ENCODE measurements around the gene PPP2R3B.
"Not testable (repeated sequence)": the region's sequence is repeated elsewhere in the genome, so short reads cannot be mapped to it uniquely, and the experiment has no call there.

The PPP2R3B gene

DNA sequence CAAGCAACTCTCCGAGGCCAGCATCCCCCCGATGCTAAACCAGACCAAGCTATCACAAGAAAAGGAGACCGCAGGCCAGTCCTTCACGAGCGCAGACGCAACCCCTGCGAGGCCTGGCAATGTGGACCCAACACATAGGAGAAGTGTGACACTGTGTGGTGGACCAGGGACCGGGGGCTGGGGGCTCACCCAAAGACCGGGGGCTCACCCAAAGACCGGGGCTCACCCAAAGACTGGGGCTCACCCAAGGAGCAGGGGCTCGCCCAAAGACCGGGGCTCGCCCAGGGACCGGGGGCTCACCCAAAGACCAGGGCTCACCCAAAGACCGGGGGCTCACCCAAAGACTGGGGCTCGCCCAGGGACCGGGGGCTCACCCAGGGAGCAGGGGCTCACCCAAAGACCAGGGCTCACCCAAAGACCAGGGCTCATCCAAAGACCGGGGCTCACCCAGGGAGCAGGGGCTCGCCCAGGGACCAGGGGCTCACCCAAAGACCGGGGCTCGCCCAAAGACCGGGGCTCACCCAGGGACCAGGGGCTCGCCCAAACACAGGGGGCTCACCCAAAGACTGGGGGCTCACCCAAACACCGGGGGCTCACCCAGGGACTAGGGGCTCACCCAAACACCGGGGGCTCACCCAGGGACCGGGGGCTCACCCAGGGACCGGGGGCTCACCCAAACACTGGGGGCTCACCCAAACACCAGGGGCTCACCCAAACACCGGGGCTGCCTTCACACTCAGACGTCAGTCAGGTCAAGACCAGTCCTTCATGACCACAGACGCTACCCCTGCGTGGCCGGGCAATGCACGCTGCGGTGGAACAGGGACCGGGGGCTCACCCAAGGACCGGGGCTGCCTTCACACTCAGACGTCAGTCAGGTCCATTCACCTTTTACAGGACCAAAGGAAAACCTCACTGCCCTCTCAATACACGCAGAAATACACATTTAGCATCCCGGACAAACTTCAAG lies 32.9 kb downstream of the PPP2R3B start:
- no peak for DNase-seq (ENCODE audit: low read depth in 2 of 2)

DNA sequence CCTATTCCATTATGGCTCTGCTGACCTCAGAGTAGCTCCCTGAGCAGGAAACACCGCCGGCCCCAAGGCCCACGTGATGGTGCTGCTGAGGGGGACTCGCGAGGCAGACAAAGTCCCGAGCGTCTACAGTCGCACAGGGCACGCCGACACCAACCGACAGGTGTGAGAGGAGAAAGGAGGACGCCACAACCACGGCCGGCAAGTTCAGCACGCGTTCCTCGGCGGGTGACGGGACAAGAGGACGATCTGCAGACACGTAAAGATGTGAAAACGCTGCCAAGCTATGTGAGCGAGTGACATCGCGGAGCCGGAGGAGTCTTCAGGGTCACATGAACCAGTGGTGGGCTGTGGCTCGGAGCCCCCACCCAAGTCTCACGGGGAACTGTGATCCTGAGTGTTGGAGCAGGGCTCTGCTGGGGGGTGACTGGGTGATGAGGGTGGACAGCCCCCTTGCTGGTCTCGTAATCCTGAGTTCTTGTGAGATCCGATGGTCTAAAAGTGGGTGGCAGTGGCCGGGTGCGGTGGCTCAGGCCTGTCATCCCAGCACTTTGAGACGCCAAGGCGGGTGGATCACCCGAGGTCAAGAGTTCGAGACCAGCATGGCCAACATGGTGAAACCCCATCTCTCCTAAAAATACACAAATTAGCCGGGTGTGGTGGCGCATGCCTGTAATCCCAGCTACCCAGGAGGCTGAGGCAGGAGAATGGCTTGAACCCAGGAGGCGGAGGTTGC lies 34.0 kb downstream of the PPP2R3B start:
- DNase-seq (ENCODE audit: low read depth in 2 of 2), result no peak

DNA sequence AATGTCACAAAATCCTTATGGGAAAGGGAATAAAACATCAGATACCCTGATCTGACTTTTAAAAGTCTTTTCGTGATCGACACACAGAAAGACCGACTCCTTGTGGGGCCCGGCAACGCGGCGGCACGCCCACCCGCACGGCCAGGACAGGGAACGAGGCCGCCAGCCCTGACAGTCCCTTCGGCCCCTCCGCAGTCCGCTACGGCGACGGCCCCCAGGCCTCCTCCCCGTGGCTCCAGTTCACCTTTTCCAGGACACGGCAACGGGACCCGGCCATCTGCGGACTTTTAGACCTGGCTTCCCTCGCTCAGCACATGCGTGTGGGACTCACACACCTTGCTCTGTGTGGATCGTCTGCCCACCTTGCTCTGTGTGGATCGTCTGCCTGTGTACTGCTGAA lies 34.5 kb downstream of the PPP2R3B start:
- no peak for DNase-seq (ENCODE audit: low read depth in 2 of 2)

DNA sequence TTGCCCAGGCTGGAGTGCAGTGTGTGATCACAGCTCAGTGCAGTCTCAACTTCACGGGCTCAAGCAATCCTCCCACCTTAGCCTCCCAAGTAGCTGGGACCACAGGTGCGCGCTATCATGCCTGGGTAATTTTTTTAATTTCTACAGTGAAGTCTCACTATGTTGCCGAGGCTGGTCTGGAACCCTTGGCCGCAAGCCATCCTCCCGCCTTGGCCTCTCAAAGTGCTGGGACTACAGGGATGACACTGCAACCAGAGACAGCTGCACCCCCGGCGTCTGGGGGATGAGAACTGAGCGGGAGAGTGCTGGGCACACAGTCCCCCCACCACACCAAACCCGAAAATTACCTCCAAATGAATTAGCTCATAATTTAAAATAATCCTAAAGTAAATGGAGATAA lies 35.0 kb downstream of the PPP2R3B start:
- DNase-seq (ENCODE audit: low read depth in 2 of 2), result no peak

DNA sequence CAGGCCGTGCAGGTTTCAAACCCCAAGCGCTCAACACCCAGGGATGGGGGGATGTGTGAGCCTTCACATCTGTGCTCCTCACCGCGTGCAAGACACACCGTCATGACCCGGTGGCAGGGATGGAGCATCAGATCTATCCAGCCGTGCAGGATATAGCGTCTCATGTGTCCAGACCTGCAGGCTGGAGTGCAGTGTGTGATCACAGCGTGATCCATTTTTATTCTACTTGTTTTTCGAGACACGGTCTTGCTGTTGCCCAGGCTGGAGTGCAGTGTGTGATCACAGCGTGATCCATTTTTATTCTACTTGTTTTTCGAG lies 35.4 kb downstream of the PPP2R3B start:
- DNase-seq (ENCODE audit: low read depth in 2 of 2), result not testable (repeated sequence)

DNA sequence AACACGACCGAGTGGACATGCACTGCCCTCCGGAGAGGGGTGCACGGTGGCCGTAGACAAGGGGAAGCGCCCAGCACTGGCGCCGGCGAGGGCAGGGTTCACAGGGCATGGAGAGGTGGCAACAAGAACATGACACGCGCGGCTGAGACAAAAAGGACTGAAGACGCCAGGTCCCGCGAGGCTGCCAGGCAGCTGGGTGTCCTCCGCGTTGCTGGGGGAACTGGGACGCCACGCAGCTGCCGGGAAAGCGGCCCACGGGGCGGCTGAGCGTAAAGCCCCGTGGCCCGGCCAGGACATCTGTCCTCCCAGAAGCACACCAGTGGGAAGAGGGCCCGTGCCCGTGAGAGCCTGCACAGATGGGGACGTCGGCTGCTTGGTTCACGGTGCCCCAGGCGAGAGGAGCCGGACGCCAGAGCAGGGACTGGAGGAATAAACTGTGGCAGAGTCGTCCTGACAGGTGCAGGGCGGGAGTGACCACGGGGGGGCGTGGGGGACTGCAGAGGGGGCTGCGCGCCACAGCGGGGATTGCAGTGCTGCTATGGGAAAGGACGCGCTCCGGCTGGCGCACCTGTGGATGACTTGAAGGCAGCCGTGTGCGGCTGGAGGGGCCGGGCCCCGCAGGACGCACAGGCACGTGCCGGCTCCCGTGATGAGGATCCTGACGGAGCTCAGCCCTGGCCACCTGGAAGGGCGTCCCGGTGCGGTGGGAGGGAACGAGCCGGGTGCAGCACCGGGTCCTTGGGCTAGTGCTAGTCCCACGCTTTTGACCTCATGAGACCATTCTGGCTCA lies 36.0 kb downstream of the PPP2R3B start:
- DNase-seq (ENCODE audit: low read depth in 2 of 2), result no peak

DNA sequence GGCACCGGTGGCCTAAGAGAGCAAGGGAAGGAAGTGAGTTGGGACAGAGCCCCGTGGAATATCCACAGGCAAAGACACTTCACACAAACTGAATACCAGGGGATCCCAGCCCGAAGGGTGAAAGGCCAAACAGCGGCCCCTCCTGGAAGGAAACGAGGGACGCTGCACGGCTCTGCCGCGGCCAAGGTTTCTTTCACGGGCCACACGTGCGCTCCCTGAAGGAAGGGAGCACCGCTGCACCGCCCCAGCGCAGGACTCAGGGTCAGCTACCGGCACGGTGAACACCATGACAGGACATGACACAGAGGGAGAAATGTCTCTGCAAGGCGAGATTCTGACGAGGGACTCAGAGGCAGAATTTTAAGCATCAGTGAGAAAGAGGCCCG lies 36.6 kb downstream of the PPP2R3B start:
- no peak for DNase-seq (ENCODE audit: low read depth in 2 of 2)

DNA sequence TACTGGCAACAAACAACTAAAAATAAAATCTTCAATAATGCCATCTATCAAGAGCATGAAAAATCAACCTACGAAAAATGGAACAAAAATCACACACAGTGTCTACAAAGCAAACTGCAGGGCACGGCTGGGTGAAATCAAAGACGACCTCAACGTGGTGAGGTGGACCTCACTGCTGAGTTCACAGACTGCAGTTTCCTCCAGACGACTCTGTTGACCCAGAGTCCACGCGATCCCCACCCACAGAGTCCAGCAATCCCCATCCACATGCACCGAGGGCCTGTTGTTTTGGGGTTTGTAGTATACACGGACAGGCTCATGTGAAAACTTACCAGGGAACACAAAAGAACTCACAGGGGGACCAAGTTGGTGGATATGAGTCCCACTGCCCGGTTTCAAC lies 37.0 kb downstream of the PPP2R3B start:
- no peak for DNase-seq (ENCODE audit: low read depth in 2 of 2)

DNA sequence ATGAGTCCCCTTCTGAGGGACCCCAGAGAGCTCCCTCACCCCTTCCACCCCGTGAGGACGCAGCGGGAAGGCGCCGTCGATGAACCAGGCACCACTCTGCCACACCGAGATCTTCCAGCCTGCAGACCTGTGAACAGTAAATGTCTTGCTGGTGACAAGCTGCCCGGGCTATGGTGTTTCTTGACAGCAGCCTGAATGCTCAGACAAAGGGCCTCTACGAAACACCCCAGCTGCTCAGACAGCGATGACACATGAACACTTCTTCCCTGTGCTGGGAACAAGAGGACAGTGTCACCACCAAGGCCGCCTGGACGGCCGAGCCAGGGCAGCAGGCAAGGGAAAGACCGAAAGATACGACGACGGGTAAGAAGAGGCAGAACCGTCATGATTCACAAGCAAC lies 37.5 kb downstream of the PPP2R3B start:
- no peak for DNase-seq (ENCODE audit: low read depth in 2 of 2)

DNA sequence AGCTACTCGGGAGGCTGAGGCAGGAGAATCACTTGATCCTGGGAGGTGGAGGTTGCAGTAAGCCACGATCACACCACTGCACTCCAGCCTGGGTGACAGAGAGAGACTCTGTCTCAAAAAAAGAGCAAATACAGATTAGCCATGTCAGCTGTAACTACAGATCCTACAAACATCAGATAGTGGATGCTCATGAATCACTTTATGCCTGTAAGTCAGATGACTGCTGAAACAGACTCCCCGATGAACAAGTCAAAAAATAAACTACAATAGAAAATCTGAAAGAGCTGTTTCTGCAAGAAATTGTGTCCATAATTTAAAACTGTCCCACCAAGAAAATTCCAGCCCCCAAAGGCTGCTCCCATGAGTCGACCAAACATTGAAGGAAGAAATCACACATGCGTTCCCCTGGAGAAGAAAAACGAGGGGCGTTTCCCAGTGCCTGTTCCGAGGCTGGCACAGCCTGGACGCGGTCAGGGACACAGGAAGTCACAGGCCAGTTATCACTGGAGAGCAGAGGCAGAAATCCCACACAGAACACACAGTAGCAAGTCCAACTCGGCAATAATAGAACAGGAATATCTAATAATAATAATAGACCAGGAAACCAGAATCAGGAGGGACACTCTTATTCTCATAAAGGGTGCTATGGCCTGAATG lies 38.1 kb downstream of the PPP2R3B start:
- DNase-seq (ENCODE audit: low read depth in 2 of 2), result no peak

DNA sequence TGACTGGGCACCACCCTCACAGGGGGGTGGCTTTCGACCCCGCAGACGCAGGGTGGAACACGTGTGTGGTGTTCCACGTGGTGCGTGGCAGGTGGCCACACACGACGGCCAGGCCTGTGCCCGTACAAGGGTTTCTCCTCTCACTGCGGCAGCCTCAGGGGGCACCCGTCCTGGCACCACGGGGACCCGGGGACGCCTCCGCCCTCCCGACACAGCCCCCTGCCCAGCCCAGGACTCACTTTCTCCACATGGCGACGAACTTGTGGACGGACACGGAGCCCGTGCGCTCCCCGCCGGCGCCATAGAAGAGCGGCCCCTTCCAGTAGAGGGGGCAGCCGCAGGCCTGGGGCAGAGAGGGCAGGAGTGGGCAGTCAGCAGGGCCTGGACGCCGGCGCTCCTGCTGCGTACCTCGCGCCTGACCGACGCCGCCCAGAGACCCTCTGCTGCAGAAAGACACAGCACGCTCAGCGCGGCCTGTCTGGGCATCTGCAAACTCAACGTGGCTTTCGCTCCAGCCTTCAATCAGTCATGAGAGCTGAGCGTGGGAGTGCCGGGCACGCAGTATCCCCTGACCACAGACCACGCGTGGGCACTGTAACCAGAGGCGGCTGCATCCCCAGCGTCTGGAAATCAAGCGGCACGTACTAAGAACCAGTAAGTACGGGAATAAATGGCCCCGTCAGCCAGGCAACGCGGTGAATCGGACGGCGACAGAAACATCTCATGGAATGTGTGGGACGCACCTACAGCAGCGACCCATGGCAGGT lies 39.2 kb downstream of the PPP2R3B start:
- DNase-seq (ENCODE audit: low read depth in 2 of 2), result no peak

DNA sequence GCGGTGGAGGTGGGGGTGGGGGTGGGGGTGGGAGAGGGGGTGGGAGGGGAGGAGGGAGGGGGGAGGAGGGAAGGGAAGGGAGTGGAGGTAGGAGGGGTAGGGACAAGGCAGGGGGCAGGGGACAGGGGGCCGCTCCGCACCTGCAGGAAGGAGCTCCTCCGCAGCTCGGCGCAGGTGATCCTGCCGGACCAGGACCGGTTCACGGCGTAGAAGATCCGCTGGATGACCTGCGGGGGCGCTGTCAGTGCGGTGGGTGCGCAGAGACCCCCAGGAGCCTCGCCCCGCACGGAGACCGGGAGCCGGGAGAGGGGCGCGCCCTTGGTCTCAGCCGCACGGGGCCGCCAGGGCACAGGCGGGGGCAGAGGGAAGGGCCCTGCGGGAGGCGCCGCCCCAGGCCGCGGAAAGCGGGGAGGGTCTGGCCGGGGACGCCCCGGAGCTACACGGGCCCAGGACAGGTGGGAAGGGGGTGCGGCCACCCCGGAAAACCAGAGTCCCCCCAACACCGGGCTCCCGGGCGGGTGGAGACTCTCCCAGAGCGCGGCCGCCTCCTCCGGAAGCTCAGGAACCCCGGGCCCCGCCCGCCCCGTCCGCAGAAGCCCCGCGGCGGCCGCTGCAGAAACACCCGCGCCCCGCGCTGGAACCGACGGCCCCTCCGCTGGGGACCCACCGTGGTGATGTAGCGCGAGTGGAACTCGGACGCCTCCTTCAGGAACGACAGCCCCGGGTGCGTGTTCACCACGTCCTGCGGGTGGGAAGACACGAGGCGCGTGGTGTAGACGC lies 40.5 kb downstream of the PPP2R3B start:
- no peak for DNase-seq (ENCODE audit: low read depth in 2 of 2)

DNA sequence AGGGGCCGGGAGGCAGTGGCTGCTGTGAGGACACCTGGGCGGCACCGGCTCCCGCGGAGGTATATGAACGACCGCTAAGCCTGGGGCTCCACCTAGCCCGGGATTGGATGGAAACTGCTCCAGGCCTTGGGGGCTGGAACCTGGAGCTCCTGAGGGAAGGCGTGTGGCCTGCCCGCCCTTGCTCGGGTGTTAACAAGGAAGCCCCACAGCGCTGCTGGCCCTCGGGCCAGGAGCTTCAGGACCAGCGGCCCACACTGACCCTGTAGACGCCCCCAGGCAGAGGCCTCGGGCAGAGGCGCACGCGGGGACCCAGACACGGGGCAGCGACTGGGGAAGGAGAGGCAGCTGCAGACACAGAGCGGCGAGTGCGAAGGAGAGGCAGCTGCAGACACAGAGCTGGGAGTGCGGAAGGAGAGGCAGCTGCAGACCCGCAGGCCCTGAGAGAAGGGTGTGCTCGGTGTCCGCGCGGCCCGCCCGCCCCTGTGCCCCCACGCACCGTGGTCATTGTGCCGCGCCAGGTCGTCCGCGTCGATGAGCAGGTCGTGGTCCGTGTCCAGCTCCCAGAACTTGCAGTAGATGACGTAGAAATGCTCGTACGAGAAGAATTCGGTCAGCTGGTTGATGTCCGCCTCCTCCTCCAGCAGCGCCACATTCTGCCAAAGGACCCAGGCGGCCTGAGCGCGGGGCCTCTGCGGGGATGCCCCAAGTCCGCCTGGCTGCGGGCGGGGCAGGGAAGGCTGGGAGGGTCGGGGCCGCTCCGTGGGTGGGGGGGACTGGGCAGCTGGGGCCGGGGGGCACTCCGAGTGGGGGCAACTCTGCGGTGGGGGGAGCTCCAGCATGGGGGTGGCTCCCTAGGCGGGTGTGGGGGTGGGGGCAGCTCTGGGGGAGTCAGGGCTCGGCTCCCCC lies 41.4 kb downstream of the PPP2R3B start:
- no peak for DNase-seq (ENCODE audit: low read depth in 2 of 2)

DNA sequence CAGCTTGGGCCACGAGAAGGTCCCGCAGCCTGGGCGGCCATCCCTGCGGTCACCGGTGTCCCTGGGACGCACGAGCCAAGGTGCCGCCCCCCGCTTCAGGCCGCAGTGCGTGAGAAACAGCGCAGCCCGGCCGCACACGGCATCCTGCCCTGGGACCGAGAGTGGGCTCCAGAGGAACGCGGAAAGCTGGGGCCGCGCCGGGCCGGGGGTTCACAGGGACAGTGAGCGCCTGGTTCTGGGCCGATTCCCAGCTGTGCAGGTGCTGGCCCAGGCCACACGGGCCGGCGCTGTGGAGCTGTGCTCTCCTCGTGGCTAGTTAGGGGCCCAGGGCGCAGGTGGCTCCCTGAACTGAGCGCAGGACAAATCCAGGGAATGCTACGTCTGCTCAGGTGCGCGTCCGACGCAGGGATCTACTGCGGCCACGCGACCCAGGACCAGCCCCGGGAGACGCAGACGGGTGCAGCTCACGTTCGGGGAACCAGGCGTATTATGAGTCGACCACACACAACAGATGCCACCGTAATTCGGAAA lies 42.3 kb downstream of the PPP2R3B start:
- DNase-seq (ENCODE audit: low read depth in 2 of 2), result no peak

DNA sequence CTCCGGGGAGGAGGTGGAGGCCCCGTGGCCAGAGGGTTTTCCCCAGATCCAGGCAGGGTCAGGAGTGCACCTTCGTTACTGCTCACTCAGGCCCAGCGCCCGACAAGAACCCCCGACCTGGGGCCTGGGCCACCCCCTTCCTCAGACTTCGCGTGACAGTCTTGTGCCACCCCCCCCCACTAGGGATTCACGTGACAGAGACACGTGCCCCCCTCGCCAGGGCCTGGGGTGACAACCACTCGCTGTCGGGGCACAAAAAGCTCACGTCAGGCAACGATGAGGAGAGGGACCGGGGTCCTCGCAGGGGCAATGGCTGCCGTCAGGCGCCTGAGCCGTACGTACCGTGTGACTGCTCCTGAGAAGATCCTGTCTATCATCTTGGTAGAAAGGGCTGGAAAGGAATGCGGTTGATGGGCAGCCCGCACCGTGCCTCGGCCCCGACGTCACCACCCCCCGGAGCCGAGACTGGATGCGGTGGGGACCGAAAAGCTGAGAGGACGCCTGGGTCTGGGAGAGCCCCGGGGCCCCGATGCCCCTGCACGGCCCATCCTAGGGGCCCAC lies 45.1 kb downstream of the PPP2R3B start:
- DNase-seq (ENCODE audit: low read depth in 2 of 2), result no peak

DNA sequence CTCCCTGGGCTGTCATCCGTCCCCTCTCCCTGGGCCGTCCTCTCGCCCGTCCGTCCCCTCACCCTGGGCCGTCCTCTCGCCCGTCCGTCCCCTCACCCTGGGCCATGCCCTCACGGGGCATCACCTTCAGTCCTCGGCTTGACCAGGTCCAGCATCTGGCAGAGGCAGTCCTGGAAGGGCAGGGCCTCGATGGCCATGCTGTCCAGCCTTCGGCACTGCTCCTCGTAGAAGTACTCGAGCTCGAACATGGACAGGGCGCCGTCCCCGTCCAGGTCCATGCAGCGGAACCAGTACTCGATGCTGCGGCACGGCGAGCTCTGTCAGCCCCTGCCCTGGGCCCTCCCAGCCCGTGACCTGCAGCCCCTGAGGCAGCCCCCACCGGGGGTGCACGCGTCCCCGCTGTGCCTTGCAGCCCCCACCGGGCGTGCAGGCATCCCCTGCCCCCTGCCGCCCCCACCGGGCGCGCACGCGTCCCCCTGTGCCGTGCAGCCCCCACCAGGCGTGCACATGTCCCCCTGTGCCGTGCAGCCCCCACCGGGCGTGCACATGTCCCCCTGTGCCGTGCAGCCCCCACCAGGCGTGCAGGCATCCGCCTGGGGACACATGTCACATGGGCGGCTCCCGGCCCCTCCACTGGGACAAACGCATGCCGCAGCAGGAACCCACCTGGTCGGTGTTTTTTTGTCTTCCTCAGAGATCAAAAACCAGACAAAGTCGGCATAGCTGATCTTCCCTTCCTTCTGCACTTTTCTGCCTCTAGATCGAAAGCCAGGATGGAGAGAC lies 45.9 kb downstream of the PPP2R3B start:
- no peak for DNase-seq (ENCODE audit: low read depth in 2 of 2)

DNA sequence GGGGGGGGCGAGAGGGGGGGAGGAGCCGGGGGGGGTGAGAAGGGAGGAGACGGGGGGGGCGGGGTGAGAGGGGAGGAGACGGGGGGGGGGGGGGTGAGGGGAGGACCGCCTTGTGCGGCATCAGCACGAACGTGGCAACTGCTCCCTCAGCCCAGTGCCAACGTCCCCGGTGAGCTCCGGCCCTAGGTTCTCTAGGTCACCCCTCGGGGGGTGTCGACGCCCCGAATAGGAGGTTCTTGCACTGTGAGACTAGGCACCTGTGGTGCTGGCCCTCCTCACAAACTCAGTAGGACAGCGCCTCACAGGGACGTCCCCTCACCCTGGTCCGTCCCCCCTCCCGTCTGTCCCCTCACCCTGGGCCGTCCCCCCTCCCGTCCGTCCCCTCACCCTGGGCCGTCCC lies 46.6 kb downstream of the PPP2R3B start:
- DNase-seq (ENCODE audit: low read depth in 2 of 2), result no peak

DNA sequence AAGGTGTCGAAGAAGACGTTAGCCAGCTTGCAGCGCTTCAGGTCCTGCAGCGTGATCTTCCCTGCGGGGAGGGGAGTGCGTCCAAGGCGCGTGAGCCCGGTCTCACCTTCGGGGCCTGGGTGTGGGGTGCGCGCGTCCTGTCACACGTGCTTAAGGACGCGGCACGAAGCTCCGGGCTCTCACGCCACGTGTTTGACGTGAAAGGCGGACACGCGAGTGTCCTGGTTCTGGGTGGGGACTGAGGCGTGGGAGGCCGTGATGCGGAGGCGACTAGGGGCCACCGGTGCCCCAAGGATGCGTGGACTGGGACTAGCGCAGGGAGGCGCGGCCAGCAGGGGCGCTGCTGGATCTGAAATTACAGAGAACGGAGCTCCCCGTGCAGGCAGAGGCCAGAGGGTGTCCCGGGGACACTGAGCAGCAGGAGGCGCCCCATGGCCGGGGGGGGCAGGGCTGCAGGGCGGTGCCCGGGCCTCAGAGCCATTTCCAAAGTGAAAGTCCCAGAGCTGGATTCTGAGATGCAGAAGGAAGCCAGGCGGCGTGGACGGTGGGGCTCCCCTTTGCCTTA lies 47.8 kb downstream of the PPP2R3B start:
- DNase-seq (ENCODE audit: low read depth in 2 of 2), result no peak

Measured in activated CD8-positive, alpha-beta memory T cell treated with anti-CD3 and anti-CD28 coated beads for 4 hours (primary cell).